Omental fat pad (tissue), 4 donors: ENCODE data around the gene CERK. TPM values are rescaled to one million over a fixed set of nuclear protein-coding genes. Genes with fewer than 3 reads are reported as not detected.

Source experiments
- ATAC-seq: fragments of 150-250 bp; one replicate; pipeline ENCODE4 v1.9.1; 2016; ENCODE audit warnings: mild to moderate bottlenecking, moderate library complexity; ENCODE audit not compliant: low FRiP score
- DNase-seq: peaks from one replicate; pipeline ENCODE4 v3.0.0-alpha.2; 2019; ENCODE audit warnings: low spot score
- total RNA-seq, 4 donors: library from RNA; depleted of rRNA; stranded (reverse); fragments of >200 nt; gene quantifications; one replicate each; pipeline ENCODE4 v1.1.0, GENCODE V29; 2016
- TF ChIP-seq, protein P1 (sequence below), 3 donors: fragments of 450-650 bp; IDR thresholded peaks; one replicate each; pipeline ENCODE4 v1.5.1; 2016 to 2017; ENCODE audit warnings: antibody characterized with exemption in 3 of 3, mild to moderate bottlenecking in 3 of 3, moderate library complexity in 2 of 3

The CERK gene
- total RNA-seq, 4 donors from 2014 or later, result 32.7 to 47.8 (median 39.7) TPM

GRCh38 chr22:46669201-46669600 lies 68.9 kb downstream of the CERK start:
- no peak for ATAC-seq
- DNase-seq, result no peak
- TF ChIP-seq, protein P1, sequence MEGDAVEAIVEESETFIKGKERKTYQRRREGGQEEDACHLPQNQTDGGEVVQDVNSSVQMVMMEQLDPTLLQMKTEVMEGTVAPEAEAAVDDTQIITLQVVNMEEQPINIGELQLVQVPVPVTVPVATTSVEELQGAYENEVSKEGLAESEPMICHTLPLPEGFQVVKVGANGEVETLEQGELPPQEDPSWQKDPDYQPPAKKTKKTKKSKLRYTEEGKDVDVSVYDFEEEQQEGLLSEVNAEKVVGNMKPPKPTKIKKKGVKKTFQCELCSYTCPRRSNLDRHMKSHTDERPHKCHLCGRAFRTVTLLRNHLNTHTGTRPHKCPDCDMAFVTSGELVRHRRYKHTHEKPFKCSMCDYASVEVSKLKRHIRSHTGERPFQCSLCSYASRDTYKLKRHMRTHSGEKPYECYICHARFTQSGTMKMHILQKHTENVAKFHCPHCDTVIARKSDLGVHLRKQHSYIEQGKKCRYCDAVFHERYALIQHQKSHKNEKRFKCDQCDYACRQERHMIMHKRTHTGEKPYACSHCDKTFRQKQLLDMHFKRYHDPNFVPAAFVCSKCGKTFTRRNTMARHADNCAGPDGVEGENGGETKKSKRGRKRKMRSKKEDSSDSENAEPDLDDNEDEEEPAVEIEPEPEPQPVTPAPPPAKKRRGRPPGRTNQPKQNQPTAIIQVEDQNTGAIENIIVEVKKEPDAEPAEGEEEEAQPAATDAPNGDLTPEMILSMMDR (IDR thresholded peaks at IDR 0.05), result no peak

GRCh38 chr22:46668116-46668515 lies 69.9 kb downstream of the CERK start:
- DNase-seq (no peak), ATAC-seq (peak; percentile 35)
- TF ChIP-seq, protein P1 (IDR thresholded peaks at IDR 0.05), result no peak

GRCh38 chr22:46667245-46667623 lies 70.8 kb downstream of the CERK start:
- TF ChIP-seq, protein P1 (IDR thresholded peaks at IDR 0.05), result no peak
- ATAC-seq (no peak), DNase-seq (no peak)

DNA sequence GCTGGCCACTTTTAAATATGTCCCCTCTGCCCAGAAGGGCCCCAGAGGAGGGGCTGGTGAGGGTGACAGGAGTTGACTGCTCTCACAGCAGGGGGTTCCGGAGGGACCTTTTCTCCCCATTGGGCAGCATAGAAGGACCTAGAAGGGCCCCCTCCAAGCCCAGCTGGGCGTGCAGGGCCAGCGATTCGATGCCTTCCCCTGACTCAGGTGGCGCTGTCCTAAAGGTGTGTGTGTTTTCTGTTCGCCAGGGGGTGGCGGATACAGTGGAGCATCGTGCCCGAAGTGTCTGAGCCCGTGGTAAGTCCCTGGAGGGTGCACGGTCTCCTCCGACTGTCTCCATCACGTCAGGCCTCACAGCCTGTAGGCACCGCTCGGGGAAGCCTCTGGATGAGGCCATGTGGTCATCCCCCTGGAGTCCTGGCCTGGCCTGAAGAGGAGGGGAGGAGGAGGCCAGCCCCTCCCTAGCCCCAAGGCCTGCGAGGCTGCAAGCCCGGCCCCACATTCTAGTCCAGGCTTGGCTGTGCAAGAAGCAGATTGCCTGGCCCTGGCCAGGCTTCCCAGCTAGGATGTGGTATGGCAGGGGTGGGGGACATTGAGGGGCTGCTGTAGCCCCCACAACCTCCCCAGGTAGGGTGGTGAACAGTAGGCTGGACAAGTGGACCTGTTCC lies 71.3 kb downstream of the CERK start:
- no peak for ATAC-seq
- no peak for DNase-seq
- TF ChIP-seq, protein P1 (IDR thresholded peaks at IDR 0.05), result no peak

GRCh38 chr22:46665751-46666280 lies 72.2 kb downstream of the CERK start:
- TF ChIP-seq, protein P1 (IDR thresholded peaks at IDR 0.05), result no peak
- ATAC-seq, result no peak
- no peak for DNase-seq

GRCh38 chr22:46665151-46665695 lies 72.8 kb downstream of the CERK start:
- TF ChIP-seq, protein P1 (IDR thresholded peaks at IDR 0.05), result no peak
- no peak for DNase-seq
- no peak for ATAC-seq
